DND-41 (cell line): ENCODE data around the gene MORN3.

Source experiments
- ATAC-seq: fragments of 200-7000 bp; cut with Tn5 transposase; 3 replicates; pipeline ENCODE4 v1.9.1; 2021; ENCODE audit warnings: low read depth; ENCODE audit not compliant: insufficient read depth
- DNase-seq: peaks from one replicate; pipeline ENCODE4 v3.0.0-alpha.2; 2020
- H2AFZ ChIP-seq: 2 replicates; pipeline ENCODE4 v1.6.0; 2012; ENCODE audit warnings: low read depth, low read length
- H3K27ac ChIP-seq: 2 replicates; pipeline ENCODE4 v1.5.1; 2012; ENCODE audit warnings: low read length, inconsistent platforms
- H3K27me3 ChIP-seq: fragments of 200-600 bp; sonication (generic); 2 replicates; pipeline ENCODE4 v1.6.0; 2012; ENCODE audit warnings: low read length, mild to moderate bottlenecking, inconsistent platforms; ENCODE audit not compliant: insufficient read depth, poor library complexity
- H3K36me3 ChIP-seq: 2 replicates; pipeline ENCODE4 v1.5.1; 2012; ENCODE audit warnings: low read length, inconsistent platforms; ENCODE audit not compliant: insufficient read depth
- H3K4me1 ChIP-seq: 2 replicates; pipeline ENCODE4 v1.5.1; 2012; ENCODE audit warnings: mild to moderate bottlenecking, low read length; ENCODE audit not compliant: insufficient read depth
- H3K4me2 ChIP-seq: 2 replicates; pipeline ENCODE4 v1.6.0; 2012; ENCODE audit warnings: mild to moderate bottlenecking, moderate library complexity, low read length, inconsistent platforms; ENCODE audit not compliant: insufficient read depth
- H3K4me3 ChIP-seq, 2 experiments: fragments of 200-600 bp in 1 of 2; shearing (Covaris generic) in 1 of 2; 2 replicates each; pipeline ENCODE4 v1.5.1; 2012 to 2016; ENCODE audit warnings: inconsistent platforms in 2 of 2, low read length in 2 of 2, mild to moderate bottlenecking in 2 of 2, low read depth in 1 of 2, moderate library complexity in 1 of 2
- H3K79me2 ChIP-seq: 2 replicates; pipeline ENCODE4 v1.6.0; 2012; ENCODE audit warnings: low read length, inconsistent platforms; ENCODE audit not compliant: insufficient read depth
- H3K9ac ChIP-seq: 2 replicates; pipeline ENCODE4 v1.6.0; 2012; ENCODE audit warnings: low read depth, mild to moderate bottlenecking, inconsistent platforms, low read length, moderate library complexity
- H3K9me3 ChIP-seq: 2 replicates; pipeline ENCODE4 v1.5.1; 2012; ENCODE audit warnings: low read length, moderate library complexity, mild to moderate bottlenecking, inconsistent platforms; ENCODE audit not compliant: insufficient read depth, severe bottlenecking
- H4K20me1 ChIP-seq: 2 replicates; pipeline ENCODE4 v1.6.0; 2012; ENCODE audit warnings: low read length; ENCODE audit not compliant: insufficient read depth
- CTCF ChIP-seq: IDR thresholded peaks from 2 replicates; pipeline ENCODE4 v1.5.1; 2012; ENCODE audit warnings: borderline replicate concordance, low read length, moderate library complexity, mild to moderate bottlenecking; ENCODE audit not compliant: poor library complexity, severe bottlenecking; ENCODE audit errors: extremely low read depth
- EZH2 ChIP-seq: IDR thresholded peaks from 3 replicates; pipeline ENCODE4 v1.6.1; 2012; ENCODE audit warnings: borderline replicate concordance, low read depth, mild to moderate bottlenecking, moderate library complexity, low read length, inconsistent platforms; ENCODE audit not compliant: severe bottlenecking

The MORN3 gene

GRCh38 chr12:121630791-121631355 is 38.6 kb downstream of the MORN3 start:
- H3K9ac ChIP-seq, result no peak overlapping the region
- peaks cover 23% of the 10 kb centered on the region; the same call in 1 of the 2 replicates for H4K20me1 ChIP-seq
- no peaks in the 10 kb centered on the region for H3K9me3 ChIP-seq
- no peak overlapping the region for H2AFZ ChIP-seq
- no peaks in the 10 kb centered on the region for H3K27me3 ChIP-seq
- H3K4me2 ChIP-seq, result no peak overlapping the region
- no peak overlapping the region for H3K27ac ChIP-seq
- no peak for DNase-seq
- peaks cover 67% of the 10 kb centered on the region for H3K79me2 ChIP-seq
- TF ChIP-seq EZH2, result no peak
- TF ChIP-seq CTCF, result no peak
- H3K36me3 ChIP-seq, result peaks cover 7% of the 10 kb centered on the region
- no peak for ATAC-seq
- no peak overlapping the region for H3K4me3 ChIP-seq
- peaks cover 32% of the 10 kb centered on the region for H3K4me1 ChIP-seq

GRCh38 chr12:121628536-121628935 is 40.9 kb downstream of the MORN3 start:
- Histone ChIP-seq H3K27ac (peak overlapping the region; percentile 81; the same call in 1 of the 2 replicates), H3K4me3 (peak overlapping the region in 1 of 2 experiments; percentile 62; a peak in 1 of 4 replicates)
- no peak for DNase-seq

GRCh38 chr12:121628037-121628436 is 41.4 kb downstream of the MORN3 start:
- peak overlapping the region; percentile 92 for H3K9ac ChIP-seq
- H3K4me1 ChIP-seq, result peaks cover 47% of the 10 kb centered on the region
- H3K27me3 ChIP-seq, result no peaks in the 10 kb centered on the region
- H3K4me2 ChIP-seq, result peak overlapping the region; percentile 69
- TF ChIP-seq EZH2 (no peak), CTCF (no peak)
- peaks cover 54% of the 10 kb centered on the region for H3K79me2 ChIP-seq
- ATAC-seq (no peak), DNase-seq (no peak)
- peak overlapping the region; percentile 81 for H3K27ac ChIP-seq
- H4K20me1 ChIP-seq, result peaks cover 15% of the 10 kb centered on the region; the same call in 1 of the 2 replicates
- H2AFZ ChIP-seq, result no peak overlapping the region
- H3K4me3 ChIP-seq, result peak overlapping the region in 1 of 2 experiments; percentile 62; a peak in 3 of 4 replicates
- H3K36me3 ChIP-seq, result peaks cover 7% of the 10 kb centered on the region; the same call in 1 of the 2 replicates
- no peaks in the 10 kb centered on the region for H3K9me3 ChIP-seq

More at GRCh38 chr12:121628536-121628935, 40.9 kb downstream of the MORN3 start:
- Histone ChIP-seq H3K79me2 (peaks cover 57% of the 10 kb centered on the region), H3K36me3 (peaks cover 7% of the 10 kb centered on the region; the same call in 1 of the 2 replicates), H3K9ac (peak overlapping the region; percentile 92; the same call in 1 of the 2 replicates), H3K9me3 (no peaks in the 10 kb centered on the region), H4K20me1 (peaks cover 19% of the 10 kb centered on the region; the same call in 1 of the 2 replicates), H3K4me1 (peaks cover 47% of the 10 kb centered on the region), H3K27me3 (no peaks in the 10 kb centered on the region), H2AFZ (no peak overlapping the region), H3K4me2 (peak overlapping the region; percentile 69)
- ATAC-seq, result no peak
- TF ChIP-seq EZH2 (no peak), CTCF (no peak)
